Esophagus (tissue), 2 donors: ENCODE measurements around the gene ADARB1. TPM values are rescaled to one million over a fixed set of nuclear protein-coding genes. Genes with fewer than 3 reads are reported as not detected.

Experiments
- H3K27ac ChIP-seq, 2 donors: one replicate each; pipeline ENCODE4 v1.5.1; 2013; ENCODE audit warnings: low read depth in 2 of 2, mild to moderate bottlenecking in 2 of 2, inconsistent platforms in 1 of 2, low read length in 1 of 2, moderate library complexity in 1 of 2
- H3K27me3 ChIP-seq, 2 donors: one replicate each; pipeline ENCODE4 v1.6.1; 2013; ENCODE audit warnings: low read length in 2 of 2, control low read depth in 1 of 2, mild to moderate bottlenecking in 1 of 2; ENCODE audit not compliant: insufficient read depth in 2 of 2, control insufficient read depth in 1 of 2
- H3K36me3 ChIP-seq, 2 donors: one replicate each; pipeline ENCODE4 v1.6.1; 2013; ENCODE audit warnings: low read length in 1 of 2; ENCODE audit not compliant: control insufficient read depth in 2 of 2, insufficient read depth in 2 of 2
- H3K4me1 ChIP-seq, 2 donors: one replicate each; pipeline ENCODE4 v1.6.1; 2013; ENCODE audit warnings: low read length in 1 of 2; ENCODE audit not compliant: control insufficient read depth in 2 of 2, insufficient read depth in 2 of 2
- H3K4me3 ChIP-seq, 2 donors: one replicate each; pipeline ENCODE4 v1.5.1; 2013; ENCODE audit warnings: low read length in 2 of 2, mild to moderate bottlenecking in 2 of 2, low read depth in 1 of 2, moderate library complexity in 1 of 2
- H3K9me3 ChIP-seq, 2 donors: one replicate each; pipeline ENCODE4 v1.6.1; 2013; ENCODE audit warnings: mild to moderate bottlenecking in 2 of 2, low read depth in 1 of 2, low read length in 1 of 2, moderate library complexity in 1 of 2; ENCODE audit not compliant: control insufficient read depth in 2 of 2, insufficient read depth in 1 of 2
- WGBS, 2 donors: extraction: QIAGEN DNeasy Blood & Tissue Kit; methylation state at CpG; one replicate each; pipeline ENCODE4 v1.1.7; 2013; 5-methylcytosine and 5-hydroxymethylcytosine counted together
- polyA plus RNA-seq, 2 donors: library from polyadenylated mRNA; stranded (reverse); fragments of 200-250 nt; gene quantifications; one replicate each; pipeline ENCODE4 v1.2.3, GENCODE V29; 2013
- donor health status: healthy with polysubstance abuse.
- donor health status: Bipolar disorder and iron deficiency.

ADARB1 gene
- polyA plus RNA-seq, 2 donors: 4.7 to 7.9 TPM

- Histone ChIP-seq H3K4me1 (peaks cover 2 to 10% of the 10 kb centered on the region in 2 donors), H3K36me3 (no peaks in the 10 kb centered on the region), H3K27ac (no peak overlapping the region), H3K4me3 (no peak overlapping the region), H3K9me3 (no peaks in the 10 kb centered on the region), H3K27me3 (no peaks in the 10 kb centered on the region)
- 96 to 98% methylated on average over 38 to 40 of the region's 40 CpGs for WGBS, 2 donors
Observed at GRCh38 chr21:45100866-45101265, 26.5 kb downstream of the ADARB1 start.

GRCh38 chr21:45102391-45102932, 28.1 kb downstream of the ADARB1 start:
- peaks cover 2 to 10% of the 10 kb centered on the region in 2 donors for H3K4me1 ChIP-seq

GRCh38 chr21:45103971-45104520, 29.7 kb downstream of the ADARB1 start:
- Histone ChIP-seq H3K36me3 (no peaks in the 10 kb centered on the region), H3K9me3 (no peaks in the 10 kb centered on the region), H3K27me3 (no peaks in the 10 kb centered on the region), H3K4me3 (no peak overlapping the region), H3K4me1 (peaks cover 2 to 11% of the 10 kb centered on the region in 2 donors), H3K27ac (no peak overlapping the region)
- 83 to 86% methylated on average over 9 of the region's 9 CpGs for WGBS, 2 donors

More at GRCh38 chr21:45102391-45102932, 28.1 kb downstream of the ADARB1 start:
- WGBS, 2 donors: 36 to 42% methylated on average over 2 of the region's 2 CpGs
- Histone ChIP-seq H3K27ac (no peak overlapping the region), H3K9me3 (no peaks in the 10 kb centered on the region), H3K27me3 (no peaks in the 10 kb centered on the region), H3K36me3 (no peaks in the 10 kb centered on the region), H3K4me3 (no peak overlapping the region)

- Histone ChIP-seq H3K4me1 (peaks cover 2 to 13% of the 10 kb centered on the region in 2 donors), H3K27ac (no peak overlapping the region)
Observed at GRCh38 chr21:45104560-45104959, 30.2 kb downstream of the ADARB1 start.

GRCh38 chr21:45105906-45106485, 31.6 kb downstream of the ADARB1 start:
- H3K4me3 ChIP-seq: no peak overlapping the region
- 58 to 70% methylated on average over 7 of the region's 7 CpGs for WGBS, 2 donors
- H3K4me1 ChIP-seq: peaks cover 2 to 13% of the 10 kb centered on the region in 2 donors
- no peaks in the 10 kb centered on the region for H3K27me3 ChIP-seq
- no peaks in the 10 kb centered on the region for H3K9me3 ChIP-seq
- no peaks in the 10 kb centered on the region for H3K36me3 ChIP-seq
- no peak overlapping the region for H3K27ac ChIP-seq

More at GRCh38 chr21:45104560-45104959, 30.2 kb downstream of the ADARB1 start:
- WGBS, 2 donors: 13 to 21% methylated on average over 3 of the region's 3 CpGs
- Histone ChIP-seq H3K36me3 (no peaks in the 10 kb centered on the region), H3K27me3 (no peaks in the 10 kb centered on the region), H3K9me3 (no peaks in the 10 kb centered on the region), H3K4me3 (no peak overlapping the region)

- Histone ChIP-seq H3K27ac (no peak overlapping the region), H3K4me3 (no peak overlapping the region), H3K9me3 (no peaks in the 10 kb centered on the region), H3K4me1 (peaks cover 2 to 9% of the 10 kb centered on the region in 2 donors), H3K36me3 (no peaks in the 10 kb centered on the region), H3K27me3 (no peaks in the 10 kb centered on the region)
- WGBS, 2 donors: 96% methylated on average over 6 of the region's 6 CpGs
Observed at GRCh38 chr21:45108034-45108790, 33.8 kb downstream of the ADARB1 start.

- Histone ChIP-seq H3K4me3 (no peak overlapping the region), H3K27me3 (no peaks in the 10 kb centered on the region), H3K36me3 (no peaks in the 10 kb centered on the region), H3K4me1 (peaks cover under 1 to 8% of the 10 kb centered on the region in 2 donors), H3K27ac (no peak overlapping the region), H3K9me3 (no peaks in the 10 kb centered on the region)
- 88 to 89% methylated on average over 44 of the region's 44 CpGs for WGBS, 2 donors
Observed at GRCh38 chr21:45108808-45109781, 34.7 kb downstream of the ADARB1 start.

GRCh38 chr21:45109831-45110492, 35.6 kb downstream of the ADARB1 start:
- no peak overlapping the region for H3K4me3 ChIP-seq
- peaks cover 2 to 3% of the 10 kb centered on the region in 2 donors for H3K4me1 ChIP-seq
- WGBS, 2 donors: 47 to 49% methylated on average over 15 of the region's 15 CpGs
- H3K27me3 ChIP-seq: no peaks in the 10 kb centered on the region
- no peak overlapping the region for H3K27ac ChIP-seq
- H3K9me3 ChIP-seq: no peaks in the 10 kb centered on the region
- H3K36me3 ChIP-seq: no peaks in the 10 kb centered on the region
